ENCODE measurements around the gene CPSF6.

The CPSF6 gene

DNA sequence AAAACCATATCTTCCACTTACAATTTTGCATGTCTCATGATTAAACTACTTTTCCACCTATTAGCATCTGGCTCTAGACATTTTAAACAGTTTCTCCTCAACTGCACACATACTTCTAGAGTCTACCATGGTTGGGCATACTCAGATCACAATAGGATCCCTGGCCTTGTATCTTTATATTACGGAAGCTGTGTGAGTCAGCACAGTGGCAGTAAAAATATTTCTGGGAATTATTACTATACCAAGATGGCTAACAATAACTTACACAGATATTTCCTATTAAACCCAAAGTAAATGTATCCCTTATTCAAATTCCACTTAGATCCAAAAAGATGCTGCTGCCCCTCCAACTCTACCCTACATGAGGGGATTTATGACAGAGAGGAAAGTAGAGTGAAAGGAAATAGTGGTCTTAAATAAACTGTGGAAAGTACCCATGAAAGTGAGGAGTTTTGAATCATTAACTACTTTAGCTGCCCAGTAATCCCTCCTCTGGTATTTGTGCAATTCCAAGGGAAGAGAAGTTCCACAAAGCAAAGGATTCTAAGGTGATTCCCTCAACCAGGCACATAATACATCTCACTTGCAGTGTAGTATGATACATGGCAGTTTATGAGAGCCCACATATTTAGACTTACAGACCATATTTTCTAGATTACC lies 14.0 kb upstream of the CPSF6 start:
- TF ChIP-seq, protein P1, sequence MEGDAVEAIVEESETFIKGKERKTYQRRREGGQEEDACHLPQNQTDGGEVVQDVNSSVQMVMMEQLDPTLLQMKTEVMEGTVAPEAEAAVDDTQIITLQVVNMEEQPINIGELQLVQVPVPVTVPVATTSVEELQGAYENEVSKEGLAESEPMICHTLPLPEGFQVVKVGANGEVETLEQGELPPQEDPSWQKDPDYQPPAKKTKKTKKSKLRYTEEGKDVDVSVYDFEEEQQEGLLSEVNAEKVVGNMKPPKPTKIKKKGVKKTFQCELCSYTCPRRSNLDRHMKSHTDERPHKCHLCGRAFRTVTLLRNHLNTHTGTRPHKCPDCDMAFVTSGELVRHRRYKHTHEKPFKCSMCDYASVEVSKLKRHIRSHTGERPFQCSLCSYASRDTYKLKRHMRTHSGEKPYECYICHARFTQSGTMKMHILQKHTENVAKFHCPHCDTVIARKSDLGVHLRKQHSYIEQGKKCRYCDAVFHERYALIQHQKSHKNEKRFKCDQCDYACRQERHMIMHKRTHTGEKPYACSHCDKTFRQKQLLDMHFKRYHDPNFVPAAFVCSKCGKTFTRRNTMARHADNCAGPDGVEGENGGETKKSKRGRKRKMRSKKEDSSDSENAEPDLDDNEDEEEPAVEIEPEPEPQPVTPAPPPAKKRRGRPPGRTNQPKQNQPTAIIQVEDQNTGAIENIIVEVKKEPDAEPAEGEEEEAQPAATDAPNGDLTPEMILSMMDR (IDR thresholded peaks at IDR 0.05; ENCODE audit: low read depth, low read length), result no peak
- no peak for DNase-seq (ENCODE audit: extremely low read depth, low read depth)

DNA sequence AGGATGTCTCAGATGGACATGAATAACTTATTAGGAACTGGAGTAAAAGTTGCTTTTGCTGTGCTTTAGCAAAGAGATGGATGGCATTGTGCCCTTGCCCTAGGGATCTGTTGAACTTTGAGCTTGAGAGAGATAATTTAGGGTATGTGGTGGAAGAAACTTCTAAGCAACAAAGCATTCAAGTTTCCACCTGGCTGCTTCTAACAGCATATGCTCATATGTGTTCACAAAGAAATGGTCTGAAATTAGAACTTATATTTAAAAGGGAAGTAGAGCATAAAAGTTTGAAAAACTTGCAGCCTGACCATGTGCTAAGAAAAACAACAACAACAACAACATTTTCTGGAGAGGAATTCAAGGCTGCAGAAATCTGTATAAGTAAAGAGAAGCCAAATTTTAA lies 7.9 kb upstream of the CPSF6 start:
- TF ChIP-seq, protein P1 (IDR thresholded peaks at IDR 0.05; ENCODE audit: low read depth, low read length), result no peak

DNA sequence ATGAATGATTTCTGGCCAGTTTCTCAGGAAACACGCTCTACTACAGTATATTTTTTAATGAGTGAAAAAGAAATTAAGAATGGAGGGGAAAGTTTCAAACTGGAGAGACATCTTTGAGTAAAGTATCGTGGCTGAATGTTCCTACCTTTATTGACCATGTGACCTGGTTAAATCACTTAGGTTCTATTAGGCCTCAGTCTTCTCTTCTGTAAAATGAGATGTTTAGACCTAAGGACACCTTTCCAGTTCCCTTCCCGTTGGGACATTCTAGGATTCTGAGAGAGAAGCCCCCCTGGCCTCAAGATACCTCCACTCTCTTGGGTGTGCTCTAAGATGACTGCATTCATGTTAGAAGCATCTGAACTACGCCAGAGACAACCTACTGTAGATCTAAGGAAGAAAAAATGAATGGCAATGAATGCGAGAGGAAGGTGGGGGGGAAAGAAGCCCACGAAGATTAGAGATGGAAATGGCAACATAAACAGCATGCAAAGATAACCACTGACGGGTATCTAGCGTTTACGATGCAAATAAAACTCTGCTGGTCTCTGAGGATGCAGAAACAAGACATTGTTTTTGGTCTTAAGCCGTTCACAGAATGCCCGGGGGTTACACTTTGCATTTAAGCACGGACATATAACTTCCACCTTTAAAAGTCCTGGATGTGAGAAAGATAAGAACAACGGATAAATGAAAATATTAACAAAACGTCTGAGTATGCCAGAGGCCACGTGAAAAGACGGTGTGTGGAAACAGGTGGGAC lies 599 bp upstream of the CPSF6 start:
- TF ChIP-seq, protein P1 (IDR thresholded peaks at IDR 0.05; ENCODE audit: low read depth, low read length), result no peak
- no peak for DNase-seq (ENCODE audit: extremely low read depth, low read depth)

More for the DNA sequence above, 7.9 kb upstream of the CPSF6 start:
- DNase-seq (ENCODE audit: extremely low read depth, low read depth), result no peak

DNA sequence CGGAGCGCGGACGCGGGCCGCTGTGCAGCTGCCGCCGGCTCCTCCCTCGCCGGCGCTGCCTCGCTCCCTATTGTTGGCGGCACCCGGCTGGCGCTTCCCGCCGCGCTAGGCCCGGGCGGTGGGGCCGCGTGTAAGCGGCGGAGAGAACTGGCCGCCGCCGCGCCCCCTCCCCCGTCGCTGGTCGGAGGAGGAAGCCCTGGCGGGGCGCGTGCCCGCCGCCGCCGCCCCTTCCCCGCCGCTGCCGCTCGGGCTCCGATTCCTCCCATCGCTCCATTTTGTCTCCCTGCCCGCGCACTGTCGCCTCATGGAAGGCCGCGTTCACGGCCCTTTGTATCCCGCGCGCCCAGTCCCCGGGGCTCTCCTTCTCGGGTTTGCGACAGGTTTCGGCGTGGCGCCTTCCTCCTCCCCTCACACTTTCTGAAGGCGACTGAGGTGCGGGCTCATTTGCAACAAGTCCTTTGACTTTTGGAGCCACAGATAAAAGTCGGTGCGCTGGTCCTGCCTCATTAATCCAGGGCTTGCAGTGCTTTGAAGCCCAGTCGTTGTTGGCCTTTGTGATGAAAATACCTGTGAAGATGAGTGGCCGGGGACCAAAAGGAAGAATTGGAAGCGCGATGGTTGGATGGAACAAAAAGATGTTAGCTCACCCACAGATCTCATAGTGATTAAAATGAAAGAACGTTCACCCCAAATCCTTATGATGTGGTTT lies 707 bp downstream of the CPSF6 start:
- DNase-seq (ENCODE audit: extremely low read depth, low read depth), result no peak
- TF ChIP-seq, protein P1 (IDR thresholded peaks at IDR 0.05; ENCODE audit: low read depth, low read length), result no peak

DNA sequence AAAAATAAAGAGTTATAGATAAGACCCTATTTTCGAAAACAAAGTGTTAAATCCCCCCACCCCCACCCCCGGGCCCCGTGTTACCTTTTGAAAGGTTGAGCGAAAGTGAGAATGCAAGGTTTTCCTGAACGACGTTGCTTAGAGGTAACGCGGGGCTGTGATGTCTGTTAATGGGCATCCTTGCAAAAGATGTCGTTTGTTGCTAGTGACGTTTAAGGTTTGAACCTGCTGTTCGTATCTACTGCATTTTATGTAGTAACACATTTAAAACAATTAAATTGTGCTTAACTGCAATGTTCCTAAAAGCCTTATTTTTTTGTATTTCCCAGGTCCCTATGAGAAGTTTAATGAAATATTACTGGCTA lies 1.2 kb downstream of the CPSF6 start:
- TF ChIP-seq, protein P1 (IDR thresholded peaks at IDR 0.05; ENCODE audit: low read depth, low read length), result no peak
- DNase-seq (ENCODE audit: extremely low read depth, low read depth), result no peak

DNA sequence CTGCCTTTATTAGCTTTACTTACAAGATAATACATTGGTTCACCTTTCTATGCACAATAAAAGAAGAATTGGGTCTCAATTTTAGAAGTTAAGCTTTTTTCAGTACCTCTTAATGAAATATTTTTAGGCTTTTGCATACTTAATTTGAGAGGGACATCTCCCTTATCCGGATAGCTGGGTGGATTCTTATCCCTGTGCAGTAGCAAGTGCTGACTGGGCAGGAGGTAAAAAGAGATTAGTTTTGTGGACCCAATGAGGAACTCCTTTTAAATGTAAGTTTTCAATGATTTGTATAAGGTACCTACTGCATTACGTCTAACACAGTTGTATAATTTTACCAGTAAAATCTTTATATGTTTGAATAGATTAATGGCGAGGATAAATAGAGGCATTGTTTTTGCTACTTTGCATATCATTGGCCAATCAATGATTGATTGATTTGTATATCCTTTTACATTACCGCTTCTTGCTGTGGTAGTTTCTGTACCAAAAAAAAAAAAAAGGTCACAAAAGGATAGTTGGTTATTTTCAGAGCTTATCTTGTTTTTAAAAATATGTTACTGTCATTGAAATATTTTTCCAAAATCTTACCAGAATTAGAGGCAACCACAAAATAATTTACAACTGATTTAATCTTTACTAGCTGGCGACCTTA lies 2.2 kb downstream of the CPSF6 start:
- no peak for DNase-seq (ENCODE audit: extremely low read depth, low read depth)

More for the DNA sequence above, 2.2 kb downstream of the CPSF6 start:
- TF ChIP-seq, protein P1 (IDR thresholded peaks at IDR 0.05; ENCODE audit: low read depth, low read length), result no peak
